ENCODE results near the gene PHF21B. TPM values are rescaled to one million over a fixed set of nuclear protein-coding genes. Genes with fewer than 3 reads are reported as not detected.

Gene PHF21B
- total and polyA plus RNA-seq, 3 donors from 2014 or later = 8.5 to 37.9 (median 19.0) TPM

DNA sequence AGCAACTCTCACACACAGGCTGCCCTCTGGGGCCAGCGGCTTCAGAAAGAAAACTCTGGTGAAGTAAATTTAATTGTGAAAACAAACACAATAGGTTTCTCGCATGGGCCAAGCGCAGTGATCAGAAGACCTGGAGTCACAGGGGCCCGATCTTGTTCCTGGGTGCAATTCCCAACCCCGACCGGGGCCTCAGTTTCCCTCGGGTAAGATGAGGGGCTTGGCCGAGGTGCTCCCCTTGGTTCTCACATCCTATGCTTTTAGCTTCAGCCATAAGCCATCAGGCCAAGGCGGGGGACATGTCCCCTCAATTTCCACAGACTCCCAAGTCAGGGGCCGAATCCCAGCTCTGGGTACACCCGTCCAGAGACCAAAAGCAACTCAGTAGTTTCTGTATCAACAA lies 11.5 kb downstream of the PHF21B start:
- WGBS, 2 donors = 91 to 95% methylated on average over 11 of the region's 11 CpGs
- TF ChIP-seq POLR2A (IDR thresholded peaks at IDR 0.05) = no peak
- TF ChIP-seq, protein P1, sequence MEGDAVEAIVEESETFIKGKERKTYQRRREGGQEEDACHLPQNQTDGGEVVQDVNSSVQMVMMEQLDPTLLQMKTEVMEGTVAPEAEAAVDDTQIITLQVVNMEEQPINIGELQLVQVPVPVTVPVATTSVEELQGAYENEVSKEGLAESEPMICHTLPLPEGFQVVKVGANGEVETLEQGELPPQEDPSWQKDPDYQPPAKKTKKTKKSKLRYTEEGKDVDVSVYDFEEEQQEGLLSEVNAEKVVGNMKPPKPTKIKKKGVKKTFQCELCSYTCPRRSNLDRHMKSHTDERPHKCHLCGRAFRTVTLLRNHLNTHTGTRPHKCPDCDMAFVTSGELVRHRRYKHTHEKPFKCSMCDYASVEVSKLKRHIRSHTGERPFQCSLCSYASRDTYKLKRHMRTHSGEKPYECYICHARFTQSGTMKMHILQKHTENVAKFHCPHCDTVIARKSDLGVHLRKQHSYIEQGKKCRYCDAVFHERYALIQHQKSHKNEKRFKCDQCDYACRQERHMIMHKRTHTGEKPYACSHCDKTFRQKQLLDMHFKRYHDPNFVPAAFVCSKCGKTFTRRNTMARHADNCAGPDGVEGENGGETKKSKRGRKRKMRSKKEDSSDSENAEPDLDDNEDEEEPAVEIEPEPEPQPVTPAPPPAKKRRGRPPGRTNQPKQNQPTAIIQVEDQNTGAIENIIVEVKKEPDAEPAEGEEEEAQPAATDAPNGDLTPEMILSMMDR (IDR thresholded peaks at IDR 0.05) = no peak

DNA sequence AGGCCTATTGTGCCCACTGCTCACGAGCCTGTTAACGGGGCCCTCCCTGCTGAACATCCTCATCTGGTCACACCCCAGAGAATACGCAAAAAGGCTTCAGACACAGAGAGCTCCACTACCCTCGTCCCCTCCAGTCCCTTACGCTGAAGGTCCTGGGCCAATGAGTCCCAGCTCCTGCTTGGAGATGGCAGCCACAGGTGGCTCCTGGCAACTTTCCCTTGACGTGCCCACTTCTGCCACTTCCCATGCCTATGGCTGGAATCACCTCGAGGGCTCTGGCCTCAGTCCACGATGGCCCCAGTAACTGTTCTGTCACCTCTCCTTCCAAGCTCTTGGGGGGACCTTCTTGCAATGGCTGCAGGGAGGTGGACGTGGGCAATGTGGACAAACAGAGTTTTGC lies 12.7 kb downstream of the PHF21B start:
- Histone ChIP-seq H3K27me3 (no peaks in the 10 kb centered on the region), H3K36me3 (ENCODE audit: low read depth, missing control alignments) (no peaks in the 10 kb centered on the region), H3K27ac (no peak overlapping the region), H3K4me1 (no peaks in the 10 kb centered on the region), H3K4me3 (no peak overlapping the region), H3K9me3 (no peaks in the 10 kb centered on the region)
- no peak for DNase-seq
- WGBS, 2 donors = 90 to 92% methylated on average over 9 of the region's 9 CpGs
- intact Hi-C loops (cut with DNase I; ENCODE audit: low total_unique reads) = no loop called here
- TF ChIP-seq POLR2A (IDR thresholded peaks at IDR 0.05) = no peak
- TF ChIP-seq, protein P1 (IDR thresholded peaks at IDR 0.05) = no peak

More for the DNA sequence above, 11.5 kb downstream of the PHF21B start:
- H3K27ac ChIP-seq = no peak overlapping the region
- DNase-seq = no peak
- intact Hi-C loops (cut with DNase I; ENCODE audit: low total_unique reads) = no loop called here
- H3K4me3 ChIP-seq = no peak overlapping the region
- no peaks in the 10 kb centered on the region for H3K27me3 ChIP-seq
- no peaks in the 10 kb centered on the region for H3K9me3 ChIP-seq
- H3K36me3 ChIP-seq (ENCODE audit: low read depth, missing control alignments) = no peaks in the 10 kb centered on the region
- no peaks in the 10 kb centered on the region for H3K4me1 ChIP-seq

DNA sequence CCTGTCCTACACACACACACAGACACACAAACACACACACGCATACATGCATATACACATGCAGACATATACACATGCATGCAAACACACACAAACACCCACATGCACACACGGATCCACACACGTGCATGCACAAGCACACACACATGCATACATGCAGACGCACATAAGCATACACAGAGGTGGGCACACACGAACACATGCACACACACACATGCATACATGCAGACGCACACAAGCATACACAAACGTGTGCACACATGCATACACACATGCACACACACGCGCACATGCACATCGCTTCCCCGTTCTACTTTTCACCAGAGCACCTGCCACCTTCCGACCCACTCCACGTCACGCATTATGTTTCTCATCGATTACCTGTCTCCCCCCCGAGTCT lies 13.2 kb downstream of the PHF21B start:
- Histone ChIP-seq H3K4me3 (no peak overlapping the region), H3K27ac (no peak overlapping the region), H3K27me3 (no peaks in the 10 kb centered on the region), H3K9me3 (no peaks in the 10 kb centered on the region), H3K4me1 (no peaks in the 10 kb centered on the region), H3K36me3 (ENCODE audit: low read depth, missing control alignments) (no peaks in the 10 kb centered on the region)
- intact Hi-C loops (cut with DNase I; ENCODE audit: low total_unique reads) = no loop called here
- no peak for DNase-seq
- 94 to 95% methylated on average over 16 of the region's 16 CpGs for WGBS, 2 donors
- TF ChIP-seq, protein P1 (IDR thresholded peaks at IDR 0.05) = no peak
- no peak for TF ChIP-seq POLR2A (IDR thresholded peaks at IDR 0.05)

DNA sequence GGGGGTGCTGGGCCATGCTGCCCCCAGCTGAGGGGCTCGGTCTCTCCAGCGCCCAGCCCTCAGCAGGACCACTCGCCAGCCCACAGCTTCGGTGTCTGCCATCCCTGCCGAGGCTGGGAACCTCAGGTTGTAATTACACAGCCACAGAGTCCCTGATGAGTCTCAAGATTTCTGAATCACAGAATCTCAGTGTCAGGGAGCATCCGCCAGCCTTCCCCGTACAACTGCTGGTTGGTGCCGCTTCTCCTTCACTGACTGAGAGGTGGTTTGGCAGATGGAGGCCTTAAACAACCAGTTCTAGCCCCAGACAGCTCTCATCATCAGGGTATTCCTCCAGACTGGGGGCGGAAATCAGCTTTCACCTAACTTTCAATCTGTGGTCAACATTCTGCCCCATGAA lies 13.7 kb downstream of the PHF21B start:
- Histone ChIP-seq H3K27ac (no peak overlapping the region), H3K4me1 (no peaks in the 10 kb centered on the region), H3K27me3 (no peaks in the 10 kb centered on the region), H3K9me3 (no peaks in the 10 kb centered on the region), H3K36me3 (ENCODE audit: low read depth, missing control alignments) (no peaks in the 10 kb centered on the region), H3K4me3 (no peak overlapping the region)
- intact Hi-C loops (cut with DNase I; ENCODE audit: low total_unique reads) = no loop called here
- TF ChIP-seq, protein P1 (IDR thresholded peaks at IDR 0.05) = no peak
- TF ChIP-seq POLR2A (IDR thresholded peaks at IDR 0.05) = no peak
- 85 to 88% methylated on average over 9 of the region's 9 CpGs for WGBS, 2 donors
- no peak for DNase-seq

DNA sequence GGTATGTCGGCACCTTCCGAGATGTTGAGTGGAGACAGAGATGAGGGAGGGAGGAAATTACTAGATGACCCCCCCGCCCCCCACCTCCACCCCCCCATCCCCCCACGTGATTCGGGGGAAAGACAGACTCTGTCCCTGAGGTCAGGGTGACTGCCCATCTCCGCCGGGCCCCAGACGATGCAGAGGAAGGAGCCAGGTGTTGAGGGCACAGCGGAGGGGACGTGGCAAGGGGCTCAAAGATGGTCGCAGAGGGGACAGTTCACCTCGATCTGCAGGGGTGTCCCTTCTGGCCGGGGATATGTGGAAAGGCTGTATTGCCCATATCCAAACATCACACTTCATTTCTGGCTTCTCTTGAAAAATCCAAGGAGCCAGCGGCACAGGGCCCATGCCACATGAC lies 14.1 kb downstream of the PHF21B start:
- DNase-seq = no peak
- Histone ChIP-seq H3K9me3 (no peaks in the 10 kb centered on the region), H3K4me1 (no peaks in the 10 kb centered on the region), H3K36me3 (ENCODE audit: low read depth, missing control alignments) (no peaks in the 10 kb centered on the region), H3K27me3 (no peaks in the 10 kb centered on the region), H3K27ac (no peak overlapping the region), H3K4me3 (no peak overlapping the region)
- WGBS, 2 donors = 86 to 87% methylated on average over 13 to 14 of the region's 14 CpGs
- intact Hi-C loops (cut with DNase I; ENCODE audit: low total_unique reads) = no loop called here
- TF ChIP-seq POLR2A (IDR thresholded peaks at IDR 0.05) = no peak
- TF ChIP-seq, protein P1 (IDR thresholded peaks at IDR 0.05) = no peak
